HEK293T (cell line): Measurements from ENCODE around the gene COX6A2.
"Not testable (repeated sequence)": the region's sequence is repeated elsewhere in the genome, so short reads cannot be mapped to it uniquely, and the experiment has no call there.

Source experiments
- CTCF ChIA-PET: fragments of 350-600 bp; formaldehyde crosslinking; extraction: SDS; loops from one replicate; lab custom pipeline; 2021; ENCODE audit warnings: antibody characterized with exemption, inconsistent platforms; lab: Yijun Ruan, JAX
- POLR2A ChIA-PET: fragments of 350-600 bp; formaldehyde crosslinking; extraction: SDS; loops from one replicate; lab custom pipeline; 2020; ENCODE audit warnings: antibody characterized with exemption, inconsistent platforms; lab: Yijun Ruan, JAX
- DNase-seq: peaks from one replicate; pipeline ENCODE4 v3.0.0; 2012; ENCODE audit warnings: mixed read lengths; ENCODE audit errors: extremely low spot score
- ARNT ChIP-seq: fragments of 450-650 bp; IDR thresholded peaks from 2 replicates; pipeline ENCODE4 v1.6.1; 2017; ENCODE audit warnings: mild to moderate bottlenecking
- BHLHE40 ChIP-seq: fragments of 450-650 bp; IDR thresholded peaks from 2 replicates; pipeline ENCODE4 v1.6.1; 2016; ENCODE audit warnings: mild to moderate bottlenecking, moderate library complexity, borderline replicate concordance
- CTBP1 ChIP-seq: fragments of 450-650 bp; IDR thresholded peaks from 2 replicates; pipeline ENCODE4 v1.6.1; 2016; ENCODE audit warnings: borderline replicate concordance
- ELF4 ChIP-seq: fragments of 450-650 bp; IDR thresholded peaks from 2 replicates; pipeline ENCODE4 v1.6.1; 2017; ENCODE audit warnings: antibody characterized with exemption
- FOXA1 ChIP-seq: fragments of 450-650 bp; IDR thresholded peaks from 2 replicates; pipeline ENCODE4 v1.6.1; 2016; ENCODE audit warnings: mild to moderate bottlenecking
- FOXK2 ChIP-seq: fragments of 450-650 bp; IDR thresholded peaks from 2 replicates; pipeline ENCODE4 v1.6.1; 2016; ENCODE audit warnings: mild to moderate bottlenecking
- FOXM1 ChIP-seq: fragments of 450-650 bp; IDR thresholded peaks from 2 replicates; pipeline ENCODE4 v1.6.1; 2017; ENCODE audit warnings: mild to moderate bottlenecking, borderline replicate concordance
- HDGF ChIP-seq: fragments of 450-650 bp; IDR thresholded peaks from 2 replicates; pipeline ENCODE4 v1.6.1; 2017; ENCODE audit warnings: antibody characterized with exemption, borderline replicate concordance
- L3MBTL2 ChIP-seq: fragments of 450-650 bp; conservative IDR thresholded peaks from 2 replicates; pipeline ENCODE4 v1.6.1; 2016; ENCODE audit warnings: mild to moderate bottlenecking
- LEF1 ChIP-seq: fragments of 450-650 bp; IDR thresholded peaks from 2 replicates; pipeline ENCODE4 v1.6.1; 2017; ENCODE audit warnings: mild to moderate bottlenecking, borderline replicate concordance
- NFRKB ChIP-seq: fragments of 450-650 bp; IDR thresholded peaks from 2 replicates; pipeline ENCODE4 v1.6.1; 2016; ENCODE audit warnings: mild to moderate bottlenecking, moderate library complexity
- PKNOX1 ChIP-seq: fragments of 450-650 bp; IDR thresholded peaks from 2 replicates; pipeline ENCODE4 v1.6.1; 2016
- SP1 ChIP-seq: fragments of 450-650 bp; IDR thresholded peaks from 2 replicates; pipeline ENCODE4 v1.6.1; 2017
- SUZ12 ChIP-seq: fragments of 450-650 bp; IDR thresholded peaks from 2 replicates; pipeline ENCODE4 v1.6.1; 2016; ENCODE audit warnings: mild to moderate bottlenecking
- TARDBP ChIP-seq: fragments of 450-650 bp; IDR thresholded peaks from 2 replicates; pipeline ENCODE4 v1.6.1; 2016
- ZNF384 ChIP-seq: fragments of 450-650 bp; IDR thresholded peaks from 2 replicates; pipeline ENCODE4 v1.6.1; 2016

The COX6A2 gene

DNA sequence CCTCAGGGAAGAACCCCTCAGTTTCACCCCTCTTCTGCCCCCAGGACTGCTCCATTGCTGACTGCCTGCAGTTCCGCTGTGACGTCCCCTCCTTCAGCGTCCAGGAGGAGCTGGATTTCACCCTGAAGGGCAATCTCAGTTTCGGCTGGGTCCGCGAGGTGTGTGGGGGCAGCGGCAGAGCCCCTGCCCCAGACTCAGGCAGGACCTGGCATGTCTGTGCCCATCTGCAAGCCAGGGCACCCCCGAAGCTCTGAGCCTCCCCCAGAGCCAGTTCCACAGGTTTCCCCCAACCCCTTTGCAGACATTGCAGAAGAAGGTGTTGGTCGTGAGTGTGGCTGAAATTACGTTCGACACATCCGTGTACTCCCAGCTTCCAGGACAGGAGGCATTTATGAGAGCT, 4.4 kb downstream of the COX6A2 start:
- CTCF ChIA-PET, result no interaction called here

DNA sequence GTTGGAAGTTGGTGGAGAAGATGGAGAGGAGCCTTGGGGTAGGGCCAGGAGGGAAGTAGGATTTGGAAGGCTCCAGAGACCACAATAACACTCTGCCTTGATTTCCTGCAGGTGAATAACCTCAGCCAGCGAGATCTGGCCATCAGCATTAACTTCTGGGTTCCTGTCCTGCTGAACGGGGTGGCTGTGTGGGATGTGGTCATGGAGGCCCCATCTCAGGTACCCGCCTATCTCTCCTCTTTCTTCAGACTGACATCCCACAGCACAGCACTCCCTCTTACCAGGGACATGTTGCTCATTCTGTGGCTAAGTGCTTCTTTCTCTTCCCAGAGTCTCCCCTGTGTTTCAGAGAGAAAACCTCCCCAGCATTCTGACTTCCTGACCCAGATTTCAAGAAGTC, 4.9 kb downstream of the COX6A2 start:
- POLR2A ChIA-PET, result interaction anchor here (0.9 to 1.0 kb wide), 2 partner anchors 8 to 85 kb away, joined by 3 read pairs; partner anchors contain the start of gene RUSF1
- no peak for DNase-seq
- CTCF ChIA-PET, result no interaction called here
- TF ChIP-seq TARDBP, result no peak
- TF ChIP-seq PKNOX1, result no peak
- TF ChIP-seq ARNT, result no peak
- TF ChIP-seq FOXK2, result no peak
- TF ChIP-seq FOXM1, result no peak
- TF ChIP-seq HDGF, result no peak
- no peak for TF ChIP-seq CTBP1
- TF ChIP-seq SUZ12, result no peak
- no peak for TF ChIP-seq SP1
- TF ChIP-seq ELF4, result no peak
- no peak for TF ChIP-seq ZNF384
- TF ChIP-seq L3MBTL2, result no peak
- no peak for TF ChIP-seq FOXA1
- no peak for TF ChIP-seq LEF1
- TF ChIP-seq NFRKB, result no peak

More for the DNA sequence above, 4.4 kb downstream of the COX6A2 start:
- no peak for DNase-seq
- TF ChIP-seq FOXA1 (no peak), PKNOX1 (no peak)
- POLR2A ChIA-PET, result no interaction called here

GRCh38 chr16:31421587-31421986, 6.6 kb downstream of the COX6A2 start:
- ChIA-PET CTCF (no interaction called here), POLR2A (no interaction called here)
- no peak for DNase-seq
- TF ChIP-seq SP1, result no peak
- TF ChIP-seq BHLHE40, result no peak
- no peak for TF ChIP-seq SUZ12
- TF ChIP-seq FOXA1, result no peak

DNA sequence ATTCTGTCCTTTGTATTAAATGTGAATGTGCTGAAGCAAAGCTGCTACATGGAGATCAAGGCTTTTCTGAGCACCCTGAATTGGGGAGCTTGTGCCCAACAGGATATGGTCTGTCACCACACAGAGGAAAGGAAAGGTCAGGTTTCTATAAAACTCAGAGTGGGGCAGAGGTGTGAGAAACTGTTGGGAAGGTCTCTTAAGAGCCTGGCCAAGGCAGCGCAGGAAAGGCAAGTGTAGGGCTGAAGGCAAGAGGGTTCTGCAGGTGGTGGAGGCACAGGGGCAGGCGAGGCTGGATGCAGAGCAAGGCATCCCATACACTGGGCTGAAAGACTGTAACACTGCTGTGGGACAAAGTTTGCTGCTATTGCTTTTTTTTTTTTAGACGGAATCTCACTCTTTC, 8.1 kb downstream of the COX6A2 start:
- ChIA-PET POLR2A (no interaction called here), CTCF (interaction anchor here (1.4 kb wide), 1 partner anchor 36 kb away, joined by 3 read pairs; no protein-coding TSS in a partner anchor)
- no peak for TF ChIP-seq ZNF384
- TF ChIP-seq ELF4, result no peak
- no peak for TF ChIP-seq BHLHE40
- TF ChIP-seq TARDBP, result no peak
- no peak for TF ChIP-seq FOXA1
- TF ChIP-seq FOXK2, result no peak
- DNase-seq, result no peak

- CTCF ChIA-PET, result no interaction called here
- POLR2A ChIA-PET, result no interaction called here
- DNase-seq, result no peak
- TF ChIP-seq HDGF, result no peak
- TF ChIP-seq TARDBP, result no peak
- TF ChIP-seq FOXK2, result no peak
- no peak for TF ChIP-seq FOXM1
- no peak for TF ChIP-seq LEF1
- TF ChIP-seq NFRKB, result no peak
- TF ChIP-seq PKNOX1, result no peak
- TF ChIP-seq ZNF384, result no peak
- no peak for TF ChIP-seq BHLHE40
- no peak for TF ChIP-seq ARNT
- no peak for TF ChIP-seq SUZ12
- TF ChIP-seq CTBP1, result no peak
- TF ChIP-seq FOXA1, result no peak
- no peak for TF ChIP-seq L3MBTL2
- no peak for TF ChIP-seq SP1
- TF ChIP-seq ELF4, result no peak
Observed at GRCh38 chr16:31417916-31418315, 10.2 kb downstream of the COX6A2 start.

GRCh38 chr16:31417036-31417435, 11.1 kb downstream of the COX6A2 start:
- CTCF ChIA-PET, DNase-seq, POLR2A ChIA-PET: not testable (repeated sequence)

GRCh38 chr16:31416371-31416770, 11.8 kb downstream of the COX6A2 start:
- TF ChIP-seq L3MBTL2 (no peak), ARNT (no peak), SUZ12 (no peak), ZNF384 (no peak), NFRKB (no peak), BHLHE40 (no peak), HDGF (no peak)
- no peak for DNase-seq
- POLR2A ChIA-PET, result no interaction called here
- CTCF ChIA-PET, result no interaction called here
